ENCODE data around the gene RARA. TPM values are rescaled to one million over a fixed set of nuclear protein-coding genes. Genes with fewer than 3 reads are reported as not detected.

The RARA gene
- total RNA-seq, 4 donors from 2014 or later: 19.4 to 32.1 (median 28.3) TPM

DNA sequence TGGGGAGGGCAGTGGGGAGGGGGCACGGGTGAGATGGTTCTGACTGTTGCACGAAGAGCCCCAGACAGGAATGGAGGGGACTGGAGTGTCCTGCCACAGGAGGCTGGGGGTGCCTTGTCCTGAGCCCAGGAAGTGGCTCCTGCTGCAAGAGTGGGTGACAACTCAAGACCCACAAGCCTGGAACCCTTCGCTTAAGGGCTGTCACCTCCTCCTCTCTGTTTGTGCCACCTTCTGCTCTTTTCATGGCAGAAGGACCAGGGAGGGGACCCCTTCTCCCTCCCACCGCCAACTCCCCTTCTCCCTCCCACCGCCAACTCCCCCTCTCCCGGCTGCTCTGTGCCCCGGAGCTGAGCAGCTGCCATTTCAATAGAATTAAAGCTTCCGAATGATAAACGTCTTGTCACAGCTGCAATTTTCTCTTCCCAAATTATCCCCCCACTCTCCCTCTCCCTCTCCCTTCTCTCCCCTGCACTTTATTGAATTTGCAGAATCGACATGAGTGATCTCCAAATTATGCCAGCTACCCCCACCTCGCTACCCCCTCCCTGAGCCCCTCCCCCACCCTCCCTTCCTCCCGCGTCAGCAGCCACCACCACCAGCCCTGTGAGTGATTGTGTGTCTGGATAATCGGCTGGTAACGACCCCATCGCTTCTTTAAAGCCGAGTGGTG is 41.8 kb downstream of the RARA start:
- no peaks in the 10 kb centered on the region for H3K27me3 ChIP-seq
- no peaks in the 10 kb centered on the region for H3K9me3 ChIP-seq
- H3K27ac ChIP-seq: peak overlapping the region; percentile 79
- no peak for DNase-seq (ENCODE audit: low spot score in 2 of 2)
- no peak overlapping the region for H3K4me3 ChIP-seq
- TF ChIP-seq POLR2A (IDR thresholded peaks at IDR 0.05): no peak
- TF ChIP-seq, protein P1, sequence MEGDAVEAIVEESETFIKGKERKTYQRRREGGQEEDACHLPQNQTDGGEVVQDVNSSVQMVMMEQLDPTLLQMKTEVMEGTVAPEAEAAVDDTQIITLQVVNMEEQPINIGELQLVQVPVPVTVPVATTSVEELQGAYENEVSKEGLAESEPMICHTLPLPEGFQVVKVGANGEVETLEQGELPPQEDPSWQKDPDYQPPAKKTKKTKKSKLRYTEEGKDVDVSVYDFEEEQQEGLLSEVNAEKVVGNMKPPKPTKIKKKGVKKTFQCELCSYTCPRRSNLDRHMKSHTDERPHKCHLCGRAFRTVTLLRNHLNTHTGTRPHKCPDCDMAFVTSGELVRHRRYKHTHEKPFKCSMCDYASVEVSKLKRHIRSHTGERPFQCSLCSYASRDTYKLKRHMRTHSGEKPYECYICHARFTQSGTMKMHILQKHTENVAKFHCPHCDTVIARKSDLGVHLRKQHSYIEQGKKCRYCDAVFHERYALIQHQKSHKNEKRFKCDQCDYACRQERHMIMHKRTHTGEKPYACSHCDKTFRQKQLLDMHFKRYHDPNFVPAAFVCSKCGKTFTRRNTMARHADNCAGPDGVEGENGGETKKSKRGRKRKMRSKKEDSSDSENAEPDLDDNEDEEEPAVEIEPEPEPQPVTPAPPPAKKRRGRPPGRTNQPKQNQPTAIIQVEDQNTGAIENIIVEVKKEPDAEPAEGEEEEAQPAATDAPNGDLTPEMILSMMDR (IDR thresholded peaks at IDR 0.05): no peak
- no peak for TF ChIP-seq EP300 (IDR thresholded peaks at IDR 0.05)
- TF ChIP-seq POLR2AphosphoS5 (IDR thresholded peaks at IDR 0.05): no peak
- WGBS: 65% methylated on average over 17 of the region's 17 CpGs
- peaks cover 66% of the 10 kb centered on the region for H3K4me1 ChIP-seq
- H3K36me3 ChIP-seq: peaks cover 57% of the 10 kb centered on the region

DNA sequence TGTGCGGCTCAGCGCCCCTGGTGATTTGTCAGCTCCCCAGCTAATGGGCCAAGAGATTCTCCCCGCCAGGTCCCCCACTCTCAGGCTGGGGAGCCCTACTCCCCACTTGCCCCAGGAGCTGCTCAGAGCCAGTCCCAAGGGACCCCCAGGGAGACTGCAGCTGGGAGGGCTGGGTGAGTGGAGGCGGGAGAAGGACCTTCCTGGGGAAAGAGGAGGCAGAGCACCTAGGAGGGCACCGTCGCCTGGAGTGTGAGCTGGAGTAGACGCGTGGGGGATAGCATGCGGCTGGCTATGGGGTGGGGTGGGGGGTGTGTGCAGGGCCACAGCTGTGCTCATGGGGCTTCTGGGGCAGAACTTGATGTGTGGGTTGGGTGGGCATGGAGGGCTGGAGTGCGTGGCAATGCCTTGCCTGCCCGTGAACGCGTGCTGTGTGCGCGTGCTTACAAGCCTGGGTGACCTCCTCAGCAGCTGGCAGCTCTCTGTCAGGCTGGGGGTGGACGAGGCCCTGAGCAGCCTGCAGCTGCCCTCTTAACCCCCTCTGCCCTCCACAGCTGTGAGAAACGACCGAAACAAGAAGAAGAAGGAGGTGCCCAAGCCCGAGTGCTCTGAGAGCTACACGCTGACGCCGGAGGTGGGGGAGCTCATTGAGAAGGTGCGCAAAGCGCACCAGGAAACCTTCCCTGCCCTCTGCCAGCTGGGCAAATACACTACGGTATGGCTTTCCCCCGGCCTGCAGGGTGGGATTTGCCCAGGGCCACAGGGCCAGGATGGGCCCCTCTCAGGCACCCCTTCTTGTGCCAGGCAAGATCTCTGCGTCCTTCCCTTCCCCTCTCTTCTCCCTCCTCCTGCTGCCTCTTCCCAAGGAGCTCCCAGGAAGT is 42.6 kb downstream of the RARA start:
- Histone ChIP-seq H3K4me3 (no peak overlapping the region), H3K36me3 (peaks cover 64% of the 10 kb centered on the region), H3K9me3 (no peaks in the 10 kb centered on the region), H3K4me1 (peaks cover 58% of the 10 kb centered on the region), H3K27me3 (no peaks in the 10 kb centered on the region), H3K27ac (no peak overlapping the region)
- TF ChIP-seq EP300 (IDR thresholded peaks at IDR 0.05) (no peak), POLR2AphosphoS5 (IDR thresholded peaks at IDR 0.05) (no peak), POLR2A (IDR thresholded peaks at IDR 0.05) (no peak)
- TF ChIP-seq, protein P1 (IDR thresholded peaks at IDR 0.05): no peak
- 82% methylated on average over 25 of the region's 27 CpGs for WGBS
- no peak for DNase-seq (ENCODE audit: low spot score in 2 of 2)

DNA sequence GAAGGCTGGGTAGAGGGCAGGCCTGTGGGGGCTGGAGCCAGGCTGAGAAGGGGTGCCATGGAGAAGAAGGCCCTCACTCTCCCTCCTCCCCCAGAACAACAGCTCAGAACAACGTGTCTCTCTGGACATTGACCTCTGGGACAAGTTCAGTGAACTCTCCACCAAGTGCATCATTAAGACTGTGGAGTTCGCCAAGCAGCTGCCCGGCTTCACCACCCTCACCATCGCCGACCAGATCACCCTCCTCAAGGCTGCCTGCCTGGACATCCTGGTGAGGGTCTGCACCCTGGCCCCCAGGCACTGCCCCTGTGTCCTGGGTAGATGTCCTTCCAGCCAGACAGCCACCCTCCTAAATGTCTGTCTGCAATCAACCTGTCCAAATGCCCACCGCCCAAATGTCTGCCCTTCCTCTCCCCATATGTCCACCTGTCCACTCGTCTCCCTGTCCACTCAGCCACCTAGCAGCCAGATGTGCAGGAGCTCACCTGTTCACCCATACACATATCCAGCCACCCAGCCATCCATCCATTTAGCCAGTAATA is 43.3 kb downstream of the RARA start:
- 86% methylated on average over 7 of the region's 7 CpGs for WGBS
- Histone ChIP-seq H3K9me3 (no peaks in the 10 kb centered on the region), H3K4me1 (peaks cover 51% of the 10 kb centered on the region), H3K27me3 (no peaks in the 10 kb centered on the region), H3K4me3 (no peak overlapping the region), H3K27ac (no peak overlapping the region), H3K36me3 (peaks cover 67% of the 10 kb centered on the region)
- no peak for DNase-seq (ENCODE audit: low spot score in 2 of 2)
- TF ChIP-seq POLR2AphosphoS5 (IDR thresholded peaks at IDR 0.05) (no peak), POLR2A (IDR thresholded peaks at IDR 0.05) (no peak), EP300 (IDR thresholded peaks at IDR 0.05) (no peak)
- TF ChIP-seq, protein P1 (IDR thresholded peaks at IDR 0.05): no peak

DNA sequence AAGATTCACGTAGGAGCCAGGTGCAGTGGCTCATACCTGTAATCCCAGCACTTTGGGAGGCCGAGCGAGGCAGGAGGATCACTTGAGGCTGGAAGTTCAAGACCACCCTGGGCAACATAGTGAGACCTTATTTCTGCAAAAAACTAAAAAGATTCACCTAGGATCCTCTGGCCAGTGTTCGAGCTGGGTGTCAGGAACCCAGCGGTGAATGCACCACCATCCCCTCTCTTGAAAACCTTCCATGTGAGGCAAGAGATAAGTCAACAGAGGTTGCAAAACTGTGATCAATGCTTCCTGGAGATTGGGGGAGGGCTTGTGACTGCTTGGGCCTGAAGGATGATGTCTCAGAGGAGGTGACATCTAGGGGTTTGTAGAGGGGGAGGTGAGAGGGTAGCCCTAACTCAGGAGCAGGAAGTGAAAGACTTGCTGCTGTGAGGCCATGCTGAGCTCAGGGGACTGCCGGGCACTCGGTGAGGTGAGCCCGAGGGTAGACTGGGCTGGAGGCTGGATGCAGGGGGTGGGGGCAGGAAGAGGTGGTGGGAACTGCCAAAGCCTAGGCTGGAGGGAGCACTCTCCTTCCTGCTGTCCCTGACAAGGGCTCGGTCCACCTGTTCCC is 43.9 kb downstream of the RARA start:
- no peak for DNase-seq (ENCODE audit: low spot score in 2 of 2)
- H3K4me3 ChIP-seq: no peak overlapping the region
- H3K9me3 ChIP-seq: no peaks in the 10 kb centered on the region
- peaks cover 67% of the 10 kb centered on the region for H3K36me3 ChIP-seq
- H3K27ac ChIP-seq: no peak overlapping the region
- 82% methylated on average over 9 of the region's 9 CpGs for WGBS
- H3K4me1 ChIP-seq: peaks cover 47% of the 10 kb centered on the region
- no peak for TF ChIP-seq POLR2A (IDR thresholded peaks at IDR 0.05)
- no peak for TF ChIP-seq EP300 (IDR thresholded peaks at IDR 0.05)
- TF ChIP-seq, protein P1 (IDR thresholded peaks at IDR 0.05): no peak
- no peak for TF ChIP-seq POLR2AphosphoS5 (IDR thresholded peaks at IDR 0.05)
- H3K27me3 ChIP-seq: no peaks in the 10 kb centered on the region

All from suprapubic skin (tissue), 4 donors.